Fibroblast of peridontal ligament (primary cell): ENCODE measurements around the gene SRRM5.
"Not testable (repeated sequence)": the region's sequence is repeated elsewhere in the genome, so short reads cannot be mapped to it uniquely, and the experiment has no call there.

Experiments
- DNase-seq: peaks from one replicate; pipeline ENCODE4 v3.0.0-alpha.2; 2010; ENCODE audit errors: extremely low read depth

SRRM5 gene

DNA sequence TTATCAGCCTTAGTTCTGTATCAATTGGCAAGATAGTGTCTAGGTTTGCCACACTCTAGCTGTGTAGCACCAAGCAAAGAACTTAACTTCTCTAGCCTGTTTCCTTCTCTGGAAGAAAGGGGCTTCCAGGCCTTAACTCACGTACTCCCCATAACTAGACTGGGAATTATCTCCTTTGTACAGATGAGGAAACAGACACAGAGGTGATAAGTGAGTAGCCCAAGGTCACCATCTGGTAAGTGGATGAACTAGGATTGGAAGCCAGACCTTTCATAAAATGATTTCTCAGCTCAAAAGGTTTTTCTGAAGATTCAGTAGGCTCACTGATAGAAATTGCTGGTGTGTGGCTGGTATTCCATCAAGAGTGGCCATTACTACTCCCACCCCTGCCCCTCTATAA lies 4.4 kb downstream of the SRRM5 start:
- DNase-seq = no peak

DNA sequence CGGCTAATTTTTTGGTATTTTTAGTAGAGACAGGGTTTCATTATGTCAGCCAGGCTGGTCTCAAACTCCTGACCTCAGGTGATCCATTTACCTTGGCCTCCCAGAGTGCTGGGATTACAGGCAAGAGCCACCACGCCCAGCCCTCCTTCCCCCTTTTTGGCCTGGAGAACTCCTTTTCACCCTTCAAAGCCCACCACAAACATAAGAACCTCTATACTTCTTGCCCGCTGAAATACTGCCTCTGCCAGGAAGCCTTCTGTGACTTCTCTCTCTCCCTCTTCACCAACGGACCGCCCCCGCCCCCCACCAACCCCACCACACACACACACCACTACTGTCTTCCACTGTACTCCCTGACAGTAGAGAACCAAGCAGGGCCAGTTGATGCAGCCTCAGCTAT lies 5.1 kb downstream of the SRRM5 start:
- DNase-seq = no peak

DNA sequence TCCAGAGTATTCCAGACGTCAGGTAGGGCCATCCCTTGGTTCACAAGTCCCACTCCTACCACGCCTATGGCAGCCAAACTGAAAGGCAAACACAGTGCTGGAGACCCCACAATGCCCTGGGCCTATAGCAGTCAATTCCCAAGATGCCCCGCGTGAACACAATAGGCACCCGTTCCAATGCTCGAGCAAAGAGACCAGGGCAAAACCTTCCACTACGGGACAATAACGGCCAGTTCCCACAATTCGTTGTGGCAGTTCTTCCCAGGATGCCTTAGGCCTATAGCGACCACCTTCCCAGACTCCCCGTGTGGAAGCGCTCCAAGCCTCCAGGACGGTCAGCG lies 7.0 kb downstream of the SRRM5 start:
- peak; percentile 36 for DNase-seq

DNA sequence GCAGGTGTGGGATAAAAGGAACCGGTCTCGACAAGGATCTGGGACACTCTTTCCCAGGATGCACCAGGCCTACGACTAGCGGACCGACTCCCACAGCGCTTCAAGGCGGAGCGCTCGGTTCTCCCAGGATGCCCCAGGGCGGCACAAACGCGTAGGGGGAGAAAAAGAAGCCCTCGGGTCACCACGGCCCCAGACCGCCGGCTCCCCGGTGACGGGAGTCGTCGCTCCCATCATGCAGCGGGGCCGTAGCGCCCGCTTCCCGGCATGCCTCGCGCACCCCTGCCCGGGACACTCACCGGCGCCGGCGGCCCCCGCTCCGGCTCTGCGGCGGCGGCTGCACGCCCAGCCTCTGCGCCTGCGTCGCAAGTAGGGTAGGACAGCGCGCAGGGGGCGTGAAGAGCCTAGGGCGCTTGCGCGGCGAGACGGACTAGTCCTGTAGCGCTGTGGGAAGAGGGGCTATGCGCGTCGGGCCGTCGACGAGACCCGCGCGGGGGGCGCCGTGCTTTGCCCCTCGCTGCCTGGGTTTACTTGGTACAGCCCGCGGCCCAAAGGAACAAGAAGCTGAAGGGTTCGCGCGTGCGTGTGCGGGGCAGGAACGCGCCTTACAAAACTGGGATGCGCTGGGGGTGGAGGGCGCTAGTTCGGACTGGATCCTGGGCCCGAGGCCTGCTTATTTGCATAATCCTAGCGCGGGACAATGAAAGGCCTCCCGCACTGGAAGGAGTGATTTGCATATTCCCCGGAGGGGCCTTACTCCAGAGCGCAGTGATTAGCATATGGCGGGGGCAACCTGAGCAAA lies 7.6 kb downstream of the SRRM5 start, which contains the start of gene ZNF428:
Gene ZNF428, minus strand, starts transcription at position 368 of the 799 bp plus-strand sequence. CDS start 5,325 bp downstream, outside the sequence.
- DNase-seq = peak; percentile 82

DNA sequence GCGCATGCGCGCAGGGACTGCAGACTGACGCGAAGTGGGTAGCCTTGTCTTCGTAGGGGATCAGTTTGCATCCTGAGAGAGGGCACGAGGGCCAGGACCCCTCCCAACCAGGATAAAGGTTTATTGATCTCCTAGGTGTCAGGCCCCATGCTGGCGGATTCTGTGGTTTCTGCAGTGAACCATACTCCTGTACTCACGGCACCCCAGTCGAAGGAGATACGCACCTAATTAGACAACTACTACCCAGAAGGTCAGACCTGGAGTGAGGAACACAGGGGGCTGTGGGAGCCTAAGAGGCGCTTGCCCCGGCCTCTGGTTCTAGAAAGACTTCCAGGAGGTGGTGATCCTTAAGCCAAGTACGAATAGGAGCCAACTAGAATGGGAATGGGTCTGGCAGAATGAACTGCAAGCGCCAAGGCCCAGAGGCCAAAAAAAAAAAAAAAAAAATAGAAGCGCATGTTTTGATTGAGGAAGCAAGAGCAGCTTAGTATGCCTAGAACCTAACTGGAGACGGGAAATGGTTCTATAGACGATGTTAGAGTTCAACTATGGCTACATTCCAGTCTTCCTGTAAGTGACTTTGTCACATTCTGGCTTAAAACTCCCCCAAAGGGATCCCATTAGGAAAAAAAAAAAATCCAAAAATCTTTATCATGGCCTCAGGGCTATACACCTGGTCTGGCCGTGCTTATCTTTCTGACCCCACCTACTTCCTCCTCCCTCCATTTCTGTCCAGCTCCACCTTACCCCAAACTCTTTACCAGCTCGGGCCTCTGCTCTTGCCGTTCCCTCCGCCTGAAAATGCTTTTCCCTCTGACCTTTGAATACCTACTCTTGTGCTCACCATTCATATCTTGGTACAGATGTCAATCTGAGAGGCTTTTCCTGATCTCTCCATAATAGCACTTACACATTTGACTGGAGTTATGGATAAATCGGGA lies 8.4 kb downstream of the SRRM5 start:
- no peak for DNase-seq

DNA sequence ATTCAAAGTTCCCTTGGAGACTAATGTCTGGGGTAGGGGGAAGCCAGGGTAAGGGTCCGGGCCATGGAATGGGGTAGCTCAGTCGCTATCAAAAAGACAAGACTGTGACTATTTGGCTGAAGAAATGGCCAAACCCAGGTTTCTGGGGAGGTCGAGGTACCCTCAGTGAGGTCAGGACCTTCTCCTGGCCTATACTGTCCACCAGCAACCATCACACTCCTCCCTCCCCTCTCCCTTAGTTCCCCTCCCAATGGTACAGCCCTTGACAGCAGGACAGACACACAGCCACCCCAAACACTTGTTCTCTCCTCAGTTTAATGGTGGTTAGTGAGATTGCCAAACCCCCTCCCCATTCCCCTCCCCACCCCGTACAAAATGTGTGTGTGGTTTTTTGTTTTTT lies 10.2 kb downstream of the SRRM5 start:
- DNase-seq = no peak

DNA sequence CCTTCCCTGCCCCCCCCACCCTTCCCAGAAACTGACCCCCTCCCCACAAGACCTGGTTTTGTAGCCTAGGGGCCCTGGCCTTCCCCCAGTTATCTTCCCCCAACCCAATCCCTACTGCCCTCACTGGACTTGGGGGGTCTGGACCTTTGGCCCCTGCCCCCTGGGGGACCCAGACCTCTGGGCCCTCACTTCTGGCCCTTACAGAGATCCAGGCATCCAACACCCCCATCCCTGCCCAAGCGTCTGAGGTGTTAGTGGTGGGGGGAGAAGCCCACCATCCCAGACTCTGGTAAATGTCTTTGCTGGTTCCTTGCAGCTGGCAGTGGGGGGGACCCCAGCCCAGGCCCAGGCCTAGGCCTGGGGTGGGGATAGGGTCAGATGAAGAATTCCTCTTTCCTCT lies 11.1 kb downstream of the SRRM5 start:
- DNase-seq = no peak

DNA sequence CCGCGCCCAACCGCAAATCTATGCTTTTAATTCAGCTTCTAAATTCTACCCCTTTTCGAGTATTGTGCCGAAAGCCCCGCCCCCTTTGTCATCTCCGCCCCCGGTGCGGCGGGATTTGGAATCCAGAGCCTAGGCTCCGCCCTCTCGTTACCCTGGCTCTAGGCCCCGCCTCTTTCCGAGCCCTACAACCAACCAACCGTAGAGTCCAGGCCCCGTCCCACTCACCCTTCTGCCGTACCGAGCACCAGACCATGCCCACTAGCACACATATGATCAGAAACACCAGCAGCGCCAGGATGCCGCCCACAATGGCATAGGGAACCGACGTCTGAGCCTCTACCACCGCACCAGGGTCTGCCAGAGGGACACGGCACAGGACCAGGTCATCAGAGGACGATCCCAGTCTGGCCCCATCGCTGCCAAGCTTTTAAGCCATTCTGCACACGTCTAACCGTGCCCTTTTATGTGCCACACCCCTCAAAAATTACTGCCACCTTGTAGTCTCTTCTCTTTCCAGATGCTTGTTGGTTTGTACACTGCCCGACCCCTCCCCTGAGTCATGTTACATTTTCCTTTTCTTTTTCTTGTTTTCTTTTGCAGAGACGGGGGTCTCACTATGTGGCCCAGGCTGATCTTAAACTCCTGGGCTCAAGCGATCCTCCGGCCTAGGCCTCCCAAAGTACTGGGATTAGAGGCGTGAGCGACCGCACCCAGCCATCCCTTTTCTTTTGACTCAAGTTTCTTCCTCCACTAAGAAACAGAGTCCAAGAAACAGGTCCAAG lies 12.2 kb downstream of the SRRM5 start:
- DNase-seq = no peak

DNA sequence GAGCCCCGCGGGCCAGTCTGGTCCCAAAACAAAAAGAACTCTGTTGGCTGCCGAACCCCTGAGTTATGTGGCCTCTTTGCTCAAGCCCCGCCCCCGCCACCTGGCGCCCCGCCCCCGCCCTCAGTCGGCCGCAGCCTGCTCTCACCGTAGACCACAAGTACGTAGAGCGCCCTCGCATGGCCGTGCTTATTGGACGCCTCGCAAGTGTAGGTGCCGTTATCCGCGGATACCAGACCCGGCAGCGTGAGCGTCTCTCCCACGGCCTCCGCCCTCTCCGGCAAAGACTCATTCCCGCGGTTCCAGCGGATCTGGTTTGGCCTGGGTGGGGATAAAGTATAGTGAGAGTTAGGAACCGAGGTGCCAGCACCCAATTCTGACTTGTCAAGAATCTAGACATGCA lies 13.0 kb downstream of the SRRM5 start:
- no peak for DNase-seq

DNA sequence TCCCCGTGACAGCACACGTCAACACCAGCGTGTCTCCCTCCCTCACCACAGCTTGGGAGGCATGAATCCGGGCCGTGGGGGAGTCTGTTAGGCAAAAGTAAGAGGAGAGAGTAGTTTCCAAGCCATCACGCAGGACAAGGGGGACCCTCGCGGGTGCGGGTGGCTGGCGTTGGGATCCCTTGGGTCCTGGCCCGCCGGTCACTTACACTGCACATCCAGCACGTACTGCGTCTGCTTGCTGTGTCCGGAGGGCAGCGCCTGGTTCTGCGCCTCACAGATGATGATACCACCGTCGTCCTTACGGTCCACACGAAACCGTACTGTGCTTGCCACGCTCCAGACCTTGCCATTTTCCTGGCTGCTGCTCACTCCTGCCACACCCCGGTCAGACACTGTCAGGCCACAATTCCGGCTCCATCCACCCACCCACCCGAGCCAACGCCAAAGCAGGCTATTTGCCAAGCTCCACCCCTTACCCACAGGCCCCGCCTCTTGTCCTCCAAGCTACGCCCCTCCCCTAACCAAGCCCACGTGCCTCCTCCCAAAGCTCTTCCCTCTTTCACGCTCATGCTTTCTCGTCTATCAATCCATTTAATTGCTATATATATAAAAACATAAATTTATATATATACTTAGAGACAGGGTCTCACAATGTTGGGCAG lies 14.2 kb downstream of the SRRM5 start:
- DNase-seq = no peak

DNA sequence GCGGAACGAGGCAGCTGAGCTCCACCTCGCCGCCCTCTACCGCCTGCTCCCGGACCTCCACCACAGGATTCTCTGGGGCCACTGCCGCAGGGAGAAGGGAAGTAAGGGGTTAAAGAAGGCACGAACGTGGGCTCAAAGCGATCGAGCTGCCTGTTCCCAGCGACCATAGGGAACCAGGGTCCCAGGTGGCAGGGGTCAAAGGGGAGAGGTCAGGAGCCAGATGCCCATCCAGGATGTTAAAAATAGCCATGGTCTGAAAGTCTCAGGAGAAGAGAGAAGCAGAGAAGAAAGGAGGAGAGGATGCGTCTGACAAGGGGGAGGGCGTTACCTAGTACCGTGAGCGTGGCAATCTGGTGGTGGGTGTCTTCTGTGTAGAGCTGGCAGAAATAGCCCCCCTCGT lies 14.9 kb downstream of the SRRM5 start:
- no peak for DNase-seq

DNA sequence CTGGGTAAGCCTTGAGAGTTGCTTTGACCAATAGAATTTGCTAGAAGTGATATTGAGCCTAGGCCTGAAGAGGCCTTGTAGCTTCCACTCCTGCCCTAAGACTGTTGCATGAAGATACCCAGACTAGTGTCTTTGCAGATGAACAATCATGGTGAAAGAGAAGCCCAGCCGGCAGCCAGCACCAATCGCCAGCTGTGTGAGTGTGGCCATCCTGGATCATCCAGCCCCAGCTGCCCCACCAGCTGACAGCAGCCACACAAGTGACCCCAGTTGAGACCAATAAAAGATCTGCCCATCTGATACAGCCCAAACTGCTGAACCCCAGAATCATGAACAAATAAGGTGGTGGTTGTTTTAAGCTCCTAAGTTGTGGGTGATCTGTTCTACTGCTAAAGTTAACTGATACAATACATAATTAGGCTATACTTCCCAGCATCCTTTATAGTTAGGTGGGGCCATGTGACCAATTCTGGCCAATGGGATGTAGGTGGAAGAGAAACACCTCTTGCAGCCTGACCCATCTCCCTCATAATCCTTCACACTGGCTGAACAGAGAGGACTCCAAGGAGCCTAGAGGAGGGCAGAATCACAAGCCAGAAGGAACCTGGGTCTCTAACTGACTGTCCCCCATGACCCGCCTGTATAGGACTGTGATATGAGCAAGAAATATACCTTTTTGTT lies 16.9 kb downstream of the SRRM5 start:
- DNase-seq = no peak

DNA sequence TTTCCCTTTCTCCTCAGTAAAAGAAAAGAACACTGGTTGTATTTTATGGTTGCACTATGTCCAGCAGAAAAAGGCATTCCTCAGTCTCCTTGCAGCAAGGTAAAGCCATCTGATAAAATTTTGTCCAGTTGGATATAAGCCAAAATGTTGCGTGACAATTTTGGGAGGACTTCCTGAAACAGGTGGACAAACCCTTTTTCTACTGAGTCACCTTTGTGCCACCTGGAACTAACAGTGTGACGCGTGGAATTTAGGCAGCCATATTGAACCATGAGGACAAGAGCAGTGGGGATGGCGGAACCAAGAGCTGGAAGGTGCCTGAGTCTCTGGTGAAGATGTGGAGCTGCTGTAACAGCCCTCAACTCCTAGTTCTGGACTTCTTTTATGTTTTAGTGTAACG lies 19.6 kb downstream of the SRRM5 start:
- no peak for DNase-seq

DNA sequence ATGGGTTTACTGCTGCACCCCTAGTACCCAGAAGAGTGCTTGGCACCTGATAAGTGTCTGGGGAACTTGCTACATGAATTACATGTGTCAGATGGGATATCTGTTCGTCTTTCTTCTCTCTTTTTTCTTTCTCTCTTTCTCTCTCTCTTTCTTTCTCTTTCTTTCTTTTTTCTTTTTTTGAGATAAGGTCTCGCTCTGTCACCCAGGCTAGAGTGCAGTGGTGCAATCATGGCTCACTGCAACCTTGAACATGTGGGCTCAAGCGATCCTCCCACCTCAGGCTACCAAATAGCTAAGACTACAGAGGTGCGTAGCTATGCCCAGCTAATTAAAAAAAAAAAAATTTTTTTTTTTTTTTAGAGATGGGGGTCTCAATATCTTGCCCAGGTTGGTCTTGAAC lies 21.6 kb downstream of the SRRM5 start:
- no peak for DNase-seq

DNA sequence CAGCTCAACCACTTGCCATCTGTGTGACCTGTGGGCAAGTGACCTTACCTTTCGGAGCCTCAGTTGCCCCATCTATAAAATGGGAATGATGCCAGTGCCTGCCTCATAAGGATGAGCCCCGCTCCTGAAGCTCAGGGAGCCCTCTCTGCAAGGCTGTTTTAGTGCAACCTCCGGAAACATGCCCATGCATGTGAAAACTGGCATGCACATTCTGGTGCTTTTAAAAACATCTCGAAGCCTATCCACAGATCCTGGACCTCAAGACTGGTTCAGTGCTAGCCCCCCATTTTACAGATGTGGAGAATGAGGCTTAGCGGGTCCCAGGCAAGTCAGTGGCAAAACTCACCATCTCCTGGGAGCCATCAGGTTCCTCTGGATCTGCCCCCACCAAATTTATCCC lies 22.2 kb downstream of the SRRM5 start:
- no peak for DNase-seq

DNA sequence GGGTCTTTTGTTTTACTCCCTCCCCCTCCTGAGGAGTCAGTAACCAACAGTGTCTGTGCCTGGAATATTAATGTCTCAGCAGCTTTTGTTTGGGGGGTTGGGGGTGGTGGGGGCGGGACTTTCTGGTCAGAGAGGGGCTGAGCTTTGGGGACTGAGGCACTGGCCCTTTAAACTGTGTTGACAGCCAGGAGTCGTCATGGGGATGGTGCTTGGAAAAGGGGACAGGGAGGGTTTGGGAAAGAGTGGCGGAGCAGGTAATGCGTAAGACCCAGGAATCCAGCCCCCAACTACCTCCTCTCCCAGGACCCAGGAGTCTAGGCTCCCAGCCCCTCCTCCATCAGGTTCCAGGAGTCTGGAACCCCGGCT lies 22.6 kb downstream of the SRRM5 start:
- DNase-seq = no peak

DNA sequence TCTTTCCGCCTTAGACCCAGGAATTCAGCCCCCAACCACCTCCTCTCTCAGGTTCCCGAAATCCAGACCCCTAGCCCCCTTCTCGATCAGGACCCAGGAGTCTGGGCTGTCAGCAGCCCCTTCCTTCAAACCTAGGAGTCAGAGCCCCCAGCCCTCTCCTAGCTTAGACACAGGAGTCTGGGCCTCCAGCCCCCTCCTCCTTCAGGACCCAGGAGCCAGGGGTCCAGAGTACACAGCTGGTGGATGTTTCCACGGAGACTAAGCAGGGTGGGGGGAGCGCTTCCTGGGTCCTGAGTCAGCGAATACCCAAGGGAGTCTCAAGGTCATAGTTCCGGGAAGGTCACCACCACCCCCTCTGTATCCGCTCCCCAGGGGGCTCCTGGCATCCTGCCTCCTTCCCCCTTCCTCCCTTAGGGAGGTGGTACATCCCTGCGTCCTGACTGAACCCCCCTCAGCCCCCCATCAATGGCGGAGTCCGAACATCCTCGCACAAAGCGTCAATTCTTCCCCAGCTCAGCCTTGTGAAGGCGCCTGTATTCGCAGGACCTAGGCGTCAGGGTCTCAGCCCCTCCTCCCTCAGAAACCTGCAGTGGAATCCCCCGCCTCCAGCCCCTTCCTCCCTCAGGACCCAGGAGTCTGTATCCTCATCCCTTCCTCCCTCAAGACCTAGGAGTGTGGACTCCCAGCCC lies 23.1 kb downstream of the SRRM5 start:
- peak; percentile 26 for DNase-seq

DNA sequence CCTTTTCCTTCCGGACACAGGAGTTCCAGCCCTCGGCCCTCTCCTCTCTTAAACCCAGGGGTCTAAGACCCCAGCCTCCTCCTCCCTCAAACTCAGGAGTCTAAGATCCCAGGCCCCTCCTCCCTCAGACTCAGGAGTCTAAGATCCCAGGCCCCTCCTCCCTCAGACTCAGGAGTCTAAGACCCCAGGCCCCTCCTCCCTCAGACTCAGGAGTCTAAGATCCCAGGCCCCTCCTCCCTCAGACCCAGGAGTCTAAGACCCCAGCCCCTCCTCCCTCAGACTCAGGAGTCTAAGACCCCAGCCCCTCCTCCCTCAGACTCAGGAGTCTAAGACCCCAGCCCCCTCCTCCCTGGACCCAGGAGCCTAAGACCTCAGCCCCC lies 23.7 kb downstream of the SRRM5 start:
- DNase-seq = not testable (repeated sequence)

DNA sequence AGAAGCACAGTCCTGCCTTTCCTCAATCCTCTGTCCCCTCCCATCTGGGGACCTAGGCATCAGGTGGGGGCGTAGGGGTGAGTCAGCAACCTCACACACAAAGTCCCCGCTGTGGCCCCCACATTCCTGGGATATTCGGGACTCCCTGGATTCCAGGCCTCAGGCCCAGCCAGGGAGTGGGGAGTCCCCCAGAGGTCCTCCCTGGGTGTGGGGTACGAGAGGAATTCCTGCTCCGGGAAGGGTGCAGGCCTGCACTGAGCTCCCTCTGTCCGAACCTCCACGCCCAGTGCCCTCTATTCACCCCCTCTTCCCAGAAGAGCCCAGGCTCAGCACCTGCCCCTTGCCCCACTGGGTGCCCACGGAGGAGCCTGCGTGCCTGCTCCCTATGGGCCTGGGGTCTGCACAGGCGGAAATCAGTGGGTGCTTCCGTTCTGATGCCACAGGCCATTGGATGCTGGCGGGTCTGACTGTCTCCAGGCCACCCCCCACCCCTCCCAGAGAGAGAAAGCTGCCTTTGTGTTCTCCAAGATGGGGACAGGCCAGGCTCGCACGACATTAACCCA lies 24.3 kb downstream of the SRRM5 start:
- no peak for DNase-seq
